ENCODE measurements around the gene SLC23A2. TPM values are rescaled to one million over a fixed set of nuclear protein-coding genes. Genes with fewer than 3 reads are reported as not detected.

The SLC23A2 gene
- total and polyA plus RNA-seq, 4 donors, result 9.1 to 48.4 (median 14.7) TPM

GRCh38 chr20:4838526-4838925, 162.8 kb downstream of the SLC23A2 start:
- Histone ChIP-seq H3K4me1 (ENCODE audit: control insufficient read depth in 4 of 4, insufficient read depth in 4 of 4, low read length in 3 of 4) (no peaks in the 10 kb centered on the region), H3K9ac (ENCODE audit: low read depth in 1 of 2, low read length in 2 of 2) (no peak overlapping the region), H3K27me3 (ENCODE audit: control insufficient read depth in 4 of 4, insufficient read depth in 4 of 4, low read length in 3 of 4) (peaks cover 0 to 2% (median 0%) of the 10 kb centered on the region in 4 donors), H3K27ac (ENCODE audit: low read depth in 1 of 2, low read length in 2 of 2) (no peak overlapping the region), H3K4me3 (ENCODE audit: low read depth in 1 of 3, low read length in 3 of 3) (no peak overlapping the region), H3K9me3 (ENCODE audit: control insufficient read depth in 4 of 4, low read length in 3 of 4) (no peaks in the 10 kb centered on the region), H3K36me3 (ENCODE audit: control insufficient read depth in 4 of 4, insufficient read depth in 3 of 4, low read depth in 1 of 4, low read length in 3 of 4) (no peaks in the 10 kb centered on the region)
- TF ChIP-seq YY1 (IDR thresholded peaks at IDR 0.05), result no peak
- no peak for TF ChIP-seq NR2F2 (IDR thresholded peaks at IDR 0.05)
- TF ChIP-seq TAF1 (conservative IDR thresholded peaks at IDR 0.05), result no peak
- TF ChIP-seq FOXA2 (IDR thresholded peaks at IDR 0.05), result no peak
- TF ChIP-seq SP1 (IDR thresholded peaks at IDR 0.05), result no peak
- TF ChIP-seq CTCF (IDR thresholded peaks at IDR 0.05; ENCODE audit: low read depth, low read length, missing input control), result no peak
- no peak for TF ChIP-seq ZBTB33 (IDR thresholded peaks at IDR 0.05)
- TF ChIP-seq HNF4A (conservative IDR thresholded peaks at IDR 0.05), result no peak
- TF ChIP-seq REST (IDR thresholded peaks at IDR 0.05), result no peak
- no peak for TF ChIP-seq RXRA (IDR thresholded peaks at IDR 0.05)
- TF ChIP-seq ATF3 (IDR thresholded peaks at IDR 0.05), result no peak
- no peak for TF ChIP-seq JUND (IDR thresholded peaks at IDR 0.05)
- TF ChIP-seq GABPA (IDR thresholded peaks at IDR 0.05 in 1 of 2, conservative IDR thresholded peaks at IDR 0.05 in 1 of 2), result no peak
- no peak for TF ChIP-seq RAD21 (IDR thresholded peaks at IDR 0.05)
- TF ChIP-seq FOXA1 (IDR thresholded peaks at IDR 0.05), result no peak
- no peak for TF ChIP-seq HNF4G (IDR thresholded peaks at IDR 0.05)
- TF ChIP-seq EGR1 (IDR thresholded peaks at IDR 0.05; ENCODE audit: low read depth in 2 of 2), result no peak
- no peak for TF ChIP-seq MAX (IDR thresholded peaks at IDR 0.05)
- no peak for DNase-seq (ENCODE audit: low spot score)
- 50% methylated on average over 8 of the region's 8 CpGs for WGBS

All from liver (tissue), 9 donors.